NCI-H2171 treated with DMSO at 0.1 percent for 48 hours (cell line): ENCODE measurements around the gene RASAL3.
"Not testable (repeated sequence)": the region's sequence is repeated elsewhere in the genome, so short reads cannot be mapped to it uniquely, and the experiment has no call there.

ENCODE experiments used
- DNase-seq: peaks from one replicate; lab custom pipeline; 2025; lab: John Stamatoyannopoulos, UW

Gene RASAL3

GRCh38 chr19:15418579-15419412 is 45.5 kb downstream of the RASAL3 start, which contains the start of gene AKAP8L:
Gene AKAP8L (minus strand): TSS chr19:15418988. CDS start chr19:15418923, 65 bp downstream.
- peak; percentile 100 for DNase-seq

GRCh38 chr19:15418231-15418578 is 46.1 kb downstream of the RASAL3 start:
- DNase-seq, result peak; percentile 66

GRCh38 chr19:15417699-15418098 is 46.6 kb downstream of the RASAL3 start:
- DNase-seq, result no peak

GRCh38 chr19:15412832-15413231 is 51.5 kb downstream of the RASAL3 start:
- DNase-seq, result no peak

GRCh38 chr19:15411351-15411750 is 53.0 kb downstream of the RASAL3 start:
- not testable (repeated sequence) for DNase-seq

GRCh38 chr19:15404780-15405211 is 59.5 kb downstream of the RASAL3 start:
- no peak for DNase-seq

- no peak for DNase-seq
Observed at GRCh38 chr19:15404097-15404779, 60.1 kb downstream of the RASAL3 start.

- DNase-seq, result no peak
Observed at GRCh38 chr19:15403151-15403531, 61.2 kb downstream of the RASAL3 start.

- no peak for DNase-seq
Observed at GRCh38 chr19:15402411-15403150, 61.8 kb downstream of the RASAL3 start.
